Colon (tissue), 2 donors: ENCODE measurements around the gene SLC35G4.
"Not testable (repeated sequence)": the region's sequence is repeated elsewhere in the genome, so short reads cannot be mapped to it uniquely, and the experiment has no call there.

Source experiments
- FAIRE-seq: peaks from 2 replicates; lab custom pipeline; 2012; peaks lifted over from hg19 to GRCh38; lab: Jason Lieb, UNC
- donor health status: control.
- donor health status: control.

SLC35G4 gene

DNA sequence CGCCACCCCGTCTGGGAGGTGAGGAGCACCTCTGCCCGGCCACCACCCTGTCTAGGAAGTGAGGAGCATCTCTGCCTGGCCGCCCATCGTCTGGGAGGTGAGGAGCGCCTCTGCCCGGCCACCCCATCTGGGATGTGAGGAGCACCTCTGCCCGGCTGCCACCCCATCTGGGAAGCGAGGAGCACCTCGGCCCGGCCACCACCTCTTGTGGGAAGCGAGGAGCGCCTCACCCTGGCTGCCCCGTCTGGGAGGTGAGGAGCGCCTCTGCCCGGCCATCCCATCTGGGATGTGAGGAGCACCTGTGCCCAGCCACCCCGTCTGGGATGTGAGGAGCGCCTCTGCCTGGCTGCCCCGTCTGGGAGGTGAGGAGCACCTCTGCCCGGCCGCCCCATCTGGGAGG, 4.6 kb downstream of the SLC35G4 start:
- FAIRE-seq, result not testable (repeated sequence)

DNA sequence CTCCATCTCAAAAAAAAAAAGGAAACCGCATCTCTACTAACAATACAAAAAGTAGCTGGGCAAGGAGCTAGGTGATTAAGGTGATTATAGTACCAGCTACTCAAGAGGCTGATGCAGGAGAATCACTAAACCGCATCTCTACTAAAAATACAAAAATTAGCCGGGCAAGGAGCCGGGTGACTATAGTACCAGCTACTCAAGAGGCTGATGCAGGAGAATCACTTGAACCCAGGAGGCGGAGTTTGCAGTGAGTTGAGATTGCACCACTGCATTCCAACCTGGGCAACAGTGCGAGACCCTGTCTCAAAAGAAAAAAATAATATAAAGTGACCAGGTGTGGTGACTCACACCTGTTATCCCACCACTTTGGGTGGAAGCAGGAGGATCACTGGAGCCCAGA, 5.6 kb downstream of the SLC35G4 start:
- FAIRE-seq, result not testable (repeated sequence)

DNA sequence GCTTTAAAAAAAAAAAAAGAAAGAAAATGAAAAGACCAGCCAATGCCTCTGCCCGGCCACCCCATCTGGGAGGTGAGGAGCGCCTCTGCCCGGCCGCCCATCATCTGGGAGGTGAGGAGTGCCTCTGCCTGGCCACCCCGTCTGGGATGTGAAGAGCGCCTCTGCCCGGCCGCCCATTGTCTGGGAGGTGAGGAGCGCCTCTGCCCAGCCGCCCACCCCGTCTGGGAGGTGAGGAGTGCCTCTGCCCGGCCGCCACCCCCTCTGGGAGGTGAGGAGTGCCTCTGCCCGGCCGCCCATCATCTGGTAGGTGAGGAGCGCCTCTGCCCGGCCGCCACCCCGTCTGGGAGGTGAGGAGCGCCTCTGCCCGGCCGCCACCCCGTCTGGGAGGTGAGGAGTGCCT, 37.9 kb downstream of the SLC35G4 start:
- FAIRE-seq, result not testable (repeated sequence)

DNA sequence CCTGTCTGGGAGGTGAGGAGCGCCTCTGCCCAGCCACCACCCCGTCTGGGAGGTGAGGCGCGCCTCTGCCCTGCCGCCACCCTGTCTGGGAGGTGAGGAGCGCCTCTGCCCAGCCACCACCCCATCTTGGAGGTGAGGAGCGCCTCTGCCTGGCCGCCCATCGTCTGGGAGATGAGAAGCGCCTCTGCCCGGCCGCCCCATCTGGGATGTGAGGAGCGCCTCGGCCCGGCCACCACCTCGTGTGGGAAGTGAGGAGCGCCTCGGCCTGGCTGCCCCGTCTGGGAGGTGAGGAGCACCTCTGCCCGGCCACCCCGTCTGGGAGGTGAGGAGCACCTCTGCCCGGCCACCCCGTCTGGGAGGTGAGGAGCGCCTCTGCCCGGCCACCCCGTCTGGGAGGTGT, 38.4 kb downstream of the SLC35G4 start:
- not testable (repeated sequence) for FAIRE-seq

DNA sequence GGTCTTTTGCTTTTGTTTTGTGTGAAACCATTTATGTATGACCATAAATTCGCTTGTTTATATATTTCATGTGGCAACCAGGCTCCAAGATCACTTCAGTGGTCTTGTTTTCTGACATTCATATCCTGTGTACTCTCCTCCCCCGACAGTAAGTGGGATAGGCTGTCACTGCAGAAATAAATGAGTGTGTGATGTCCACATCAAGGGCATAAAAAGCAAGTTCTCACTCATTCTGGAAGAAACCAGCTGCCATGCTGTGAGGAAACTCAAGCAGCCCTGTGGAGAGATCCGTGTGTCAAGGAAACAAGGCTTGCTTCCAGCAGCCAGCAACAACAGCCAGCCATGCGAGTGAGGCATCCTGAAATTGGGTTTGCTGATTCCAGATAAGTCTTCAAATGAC, 40.4 kb downstream of the SLC35G4 start:
- no peak for FAIRE-seq

DNA sequence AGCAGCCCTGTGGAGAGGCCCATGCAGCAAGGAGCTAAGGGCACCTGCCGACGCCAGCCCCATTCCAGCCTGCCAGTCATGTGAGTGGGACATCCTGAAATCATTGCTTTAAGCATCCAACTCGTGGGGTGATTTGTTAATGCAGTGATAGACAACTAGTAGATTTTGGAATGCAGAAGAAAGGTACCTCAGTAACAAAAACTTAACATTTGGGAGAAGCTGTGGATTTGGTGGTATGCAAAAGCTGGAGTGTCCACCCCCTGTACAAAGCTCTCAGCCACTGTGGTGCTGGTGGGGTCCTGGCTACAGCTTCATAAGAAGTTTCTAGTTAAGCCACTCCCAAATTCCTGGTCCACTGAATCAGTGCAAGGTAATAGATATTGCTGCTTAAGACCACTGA, 42.5 kb downstream of the SLC35G4 start:
- no peak for FAIRE-seq

DNA sequence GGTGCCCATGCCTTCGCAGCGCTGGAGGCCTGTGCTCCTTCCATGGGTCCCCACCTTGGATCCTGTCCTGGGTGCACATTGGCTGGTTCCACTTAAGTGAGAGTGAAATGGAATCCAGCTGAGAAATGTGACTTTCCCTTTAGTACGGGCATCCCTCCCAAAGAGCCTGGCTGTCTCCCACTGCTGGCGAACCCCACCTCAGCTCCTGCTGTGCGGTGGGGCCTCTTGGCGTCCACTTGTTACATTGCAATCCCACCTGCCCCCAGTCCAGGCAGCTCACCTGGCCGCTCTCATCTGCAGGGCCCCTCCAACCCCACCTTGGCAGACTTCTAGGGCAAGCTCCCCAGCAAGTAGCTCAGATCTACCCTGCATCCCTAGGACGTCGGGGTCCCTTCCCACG, 44.1 kb downstream of the SLC35G4 start:
- no peak for FAIRE-seq

DNA sequence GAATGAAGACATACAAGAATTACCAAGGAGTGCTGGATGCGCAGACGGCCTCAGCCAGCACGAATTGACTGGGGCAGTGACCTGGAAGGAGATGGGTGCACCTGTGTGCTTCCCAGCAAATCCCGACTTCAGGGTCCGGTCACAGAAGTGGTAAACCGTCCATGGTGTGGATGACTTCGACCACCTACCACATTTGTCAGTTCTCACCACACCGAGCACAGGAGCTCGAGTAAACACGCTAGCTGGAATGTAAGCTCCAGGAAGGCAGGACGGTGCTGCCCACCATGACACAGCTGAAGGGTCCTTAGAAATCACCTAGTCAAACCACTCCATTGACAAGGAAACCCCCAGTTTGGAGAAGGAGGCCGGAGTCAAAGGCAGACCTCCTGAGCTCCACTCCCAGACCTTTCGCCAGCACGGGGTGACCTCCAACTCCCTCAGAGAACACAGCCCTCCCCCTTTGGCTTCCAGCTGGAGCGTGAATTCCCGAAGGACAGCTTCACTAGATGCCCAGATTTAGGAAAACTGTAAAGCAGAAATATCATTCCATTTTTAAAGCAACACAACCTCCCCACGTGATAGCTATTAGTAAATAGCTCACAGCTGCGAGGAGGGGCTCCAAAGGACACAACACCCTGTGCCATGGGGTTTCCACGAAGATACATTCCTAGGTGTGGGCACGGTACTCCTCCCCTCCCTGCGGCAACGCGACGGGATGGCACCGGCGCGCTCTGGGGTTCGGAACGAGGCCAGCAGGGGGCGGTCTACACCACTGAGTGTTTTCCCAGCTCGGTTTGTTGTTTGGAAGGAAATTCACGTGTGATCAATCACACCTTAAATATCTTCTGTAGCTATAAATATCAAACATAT, 45.6 kb downstream of the SLC35G4 start:
- FAIRE-seq, result no peak

DNA sequence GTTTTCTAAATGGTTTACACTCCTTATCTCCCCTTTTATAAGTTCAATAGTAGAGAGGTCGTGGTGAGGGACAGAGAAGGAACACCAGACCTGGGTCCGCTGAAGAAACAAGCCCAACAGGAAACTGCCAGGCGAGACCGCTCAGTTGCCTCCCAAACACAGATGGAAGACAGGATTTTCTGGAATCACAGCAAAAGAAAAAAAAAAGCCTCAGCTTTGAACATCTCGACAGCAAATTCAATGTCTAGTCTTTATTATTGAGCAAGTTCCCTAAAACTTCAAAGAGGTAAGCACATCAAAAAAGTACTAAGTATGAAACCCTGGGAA, 46.2 kb downstream of the SLC35G4 start:
- no peak for FAIRE-seq

DNA sequence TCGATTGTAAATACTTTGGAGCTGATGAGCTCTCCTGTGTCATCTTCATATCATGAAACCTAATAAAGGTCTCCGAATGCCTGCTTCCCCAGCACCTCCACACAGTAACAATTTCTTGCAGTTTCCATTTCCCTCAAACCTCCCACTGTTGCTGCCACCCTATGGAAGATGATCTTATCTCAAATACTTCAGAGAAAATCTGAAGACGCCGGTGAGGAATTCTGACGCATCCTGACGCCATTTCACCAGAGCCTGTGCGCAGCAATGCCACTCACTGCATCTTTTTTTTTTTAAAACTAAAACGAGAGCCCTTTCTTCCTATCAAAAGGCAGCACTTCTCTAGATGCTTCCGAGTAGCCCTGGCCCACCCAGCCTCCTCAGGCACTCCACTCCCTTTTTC, 47.8 kb downstream of the SLC35G4 start:
- FAIRE-seq, result no peak

DNA sequence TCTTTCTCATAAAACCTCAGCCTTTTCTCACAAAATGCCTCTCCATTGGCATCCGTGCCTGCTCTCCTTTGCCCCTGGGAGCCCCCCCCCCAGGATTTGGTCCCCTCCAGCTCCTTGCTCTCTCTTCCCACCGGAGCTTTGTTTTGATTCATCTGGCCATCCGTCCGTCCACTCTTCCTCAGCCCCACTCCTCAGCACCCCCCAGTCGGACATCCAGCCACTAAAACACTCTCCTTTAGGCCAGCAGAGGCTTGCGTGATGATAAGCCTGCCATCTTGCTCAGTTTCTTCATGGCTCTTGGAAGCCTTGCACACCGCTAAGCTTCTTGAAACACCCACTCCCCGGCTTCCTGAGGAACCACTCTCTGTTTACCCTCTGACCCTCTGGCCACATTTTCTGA, 48.2 kb downstream of the SLC35G4 start:
- FAIRE-seq, result no peak

DNA sequence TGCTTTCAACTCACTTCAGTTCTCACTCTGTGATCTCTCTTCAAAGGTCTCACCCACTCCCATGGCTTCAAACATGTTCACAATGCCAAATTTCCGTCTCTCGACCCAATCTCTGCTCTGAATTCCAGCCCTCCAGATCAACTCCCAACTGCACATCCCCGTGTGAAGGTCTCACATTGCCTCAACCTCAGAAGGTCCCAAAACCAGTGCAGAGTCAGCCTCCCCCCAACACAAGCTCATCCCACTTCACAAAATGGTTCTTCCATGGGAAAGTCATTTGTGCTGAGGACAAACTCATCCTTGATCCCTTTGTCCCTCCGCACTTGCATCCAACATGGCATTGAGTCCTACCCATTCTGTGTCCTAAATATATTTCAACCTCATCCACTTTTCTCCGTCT, 48.6 kb downstream of the SLC35G4 start:
- no peak for FAIRE-seq

DNA sequence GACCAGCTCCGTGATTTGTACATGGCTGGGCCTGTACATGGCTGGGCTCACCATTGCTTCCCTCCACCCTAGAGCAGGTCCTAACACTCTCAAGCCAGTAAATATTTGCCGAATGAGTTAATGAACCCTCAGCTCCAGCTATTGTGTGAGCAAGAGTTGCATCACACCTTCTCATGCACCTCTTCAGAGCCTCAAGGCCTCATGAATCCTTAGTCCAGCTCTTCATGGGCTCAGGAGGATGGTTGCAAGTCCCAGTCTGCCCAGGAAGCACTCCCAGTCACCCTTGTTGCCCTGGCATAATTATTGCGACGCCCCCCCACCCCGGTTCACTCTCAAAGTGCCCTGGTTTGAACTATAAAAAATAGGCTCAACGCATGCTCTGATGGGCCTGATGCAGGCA, 49.6 kb downstream of the SLC35G4 start:
- no peak for FAIRE-seq
